Kidney epithelial cell (primary cell): ENCODE results near the gene WBP4. TPM values are rescaled to one million over a fixed set of nuclear protein-coding genes. Genes with fewer than 3 reads are reported as not detected.
"Not testable (repeated sequence)": the region's sequence is repeated elsewhere in the genome, so short reads cannot be mapped to it uniquely, and the experiment has no call there.

Experiments
- DNase-seq: peaks from one replicate; pipeline ENCODE4 v3.0.0-alpha.2; 2010; ENCODE audit warnings: low read depth
- H3K27me3 ChIP-seq: 2 replicates; pipeline ENCODE4 v1.6.0; 2011; ENCODE audit warnings: low read length; ENCODE audit not compliant: control insufficient read depth, insufficient read depth
- H3K36me3 ChIP-seq: 2 replicates; pipeline ENCODE4 v1.5.1; 2011; ENCODE audit warnings: low read length; ENCODE audit not compliant: control insufficient read depth, insufficient read depth
- H3K4me3 ChIP-seq: 2 replicates; pipeline ENCODE4 v1.5.1; 2011; ENCODE audit warnings: low read depth, mild to moderate bottlenecking, control low read depth, low read length
- CTCF ChIP-seq: IDR thresholded peaks from 2 replicates; pipeline ENCODE4 v1.5.1; 2011; ENCODE audit warnings: mild to moderate bottlenecking, moderate library complexity, low read length, control low read depth, inconsistent platforms; ENCODE audit not compliant: insufficient read depth, poor library complexity, severe bottlenecking
- total RNA-seq: library from RNA; depleted of rRNA; stranded (reverse); fragments of >200 nt; gene quantifications from 2 replicates; pipeline ENCODE4 v1.2.3, GENCODE V29; 2015

Gene WBP4
- total RNA-seq, 1 donor from 2014 or later = 13.8 TPM

DNA sequence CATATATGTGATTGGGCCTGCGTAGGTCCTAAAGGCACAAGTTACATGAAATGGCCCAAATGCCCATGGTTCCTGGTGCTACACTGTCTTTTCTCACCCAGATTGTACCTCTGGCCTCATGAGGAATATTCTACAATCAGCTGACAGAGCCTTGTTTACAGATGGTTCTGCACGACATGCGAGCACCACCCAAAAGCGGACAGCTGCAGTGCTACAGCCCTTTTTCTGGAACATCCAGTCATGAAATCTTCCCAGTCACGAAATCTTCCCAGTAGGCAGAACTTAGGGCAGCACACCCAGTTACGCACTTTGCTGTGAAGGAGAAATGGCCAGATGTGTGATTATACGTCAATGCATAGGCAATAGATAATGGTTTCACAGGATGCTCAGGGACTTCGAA lies 34.5 kb upstream of the WBP4 start:
- no peak for DNase-seq
- H3K36me3 ChIP-seq = no peaks in the 10 kb centered on the region
- no peak for TF ChIP-seq CTCF
- H3K4me3 ChIP-seq = no peak overlapping the region
- no peaks in the 10 kb centered on the region for H3K27me3 ChIP-seq

DNA sequence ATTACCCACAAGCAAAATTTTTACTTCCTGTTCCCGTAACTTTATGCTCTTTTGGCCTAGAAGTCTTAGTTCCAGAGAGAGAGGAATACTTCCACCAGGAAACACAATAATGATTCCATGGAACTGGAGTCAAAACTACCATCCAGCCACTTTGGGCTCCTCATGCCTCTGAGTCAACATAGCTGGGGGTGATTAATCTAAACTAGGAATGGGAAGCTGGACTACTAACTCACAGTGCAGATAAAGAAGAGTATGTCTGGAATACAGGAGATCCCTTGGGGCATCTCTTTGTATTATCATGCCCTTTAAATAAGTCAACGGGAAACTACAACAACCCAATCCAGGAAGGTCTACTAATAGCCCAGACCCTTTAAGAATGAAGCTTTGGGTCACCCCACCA lies 33.3 kb upstream of the WBP4 start:
- no peak overlapping the region for H3K4me3 ChIP-seq
- no peak for DNase-seq
- H3K36me3 ChIP-seq = no peaks in the 10 kb centered on the region
- TF ChIP-seq CTCF = no peak
- H3K27me3 ChIP-seq = no peaks in the 10 kb centered on the region

- Histone ChIP-seq H3K4me3 (no peak overlapping the region), H3K36me3 (no peaks in the 10 kb centered on the region), H3K27me3 (no peaks in the 10 kb centered on the region)
- no peak for DNase-seq
- TF ChIP-seq CTCF = no peak
These were observed 31.7 kb upstream of the WBP4 start for GRCh38 chr13:41029629-41030028.

- no peak overlapping the region for H3K4me3 ChIP-seq
- TF ChIP-seq CTCF = no peak
- H3K27me3 ChIP-seq = no peaks in the 10 kb centered on the region
- DNase-seq = no peak
- H3K36me3 ChIP-seq = no peaks in the 10 kb centered on the region
These were observed 28.5 kb upstream of the WBP4 start for GRCh38 chr13:41032691-41033376.

- no peaks in the 10 kb centered on the region for H3K27me3 ChIP-seq
- TF ChIP-seq CTCF = no peak
- DNase-seq = no peak
- no peak overlapping the region for H3K4me3 ChIP-seq
- H3K36me3 ChIP-seq = no peaks in the 10 kb centered on the region
These were observed 26.9 kb upstream of the WBP4 start for GRCh38 chr13:41034382-41034781.

GRCh38 chr13:41034881-41035280 lies 26.4 kb upstream of the WBP4 start:
- no peak for DNase-seq
- H3K4me3 ChIP-seq = no peak overlapping the region

GRCh38 chr13:41036557-41036956 lies 24.8 kb upstream of the WBP4 start:
- not testable (repeated sequence) for H3K27me3 ChIP-seq, DNase-seq, H3K4me3 ChIP-seq, H3K36me3 ChIP-seq

More at GRCh38 chr13:41034881-41035280, 26.4 kb upstream of the WBP4 start:
- no peaks in the 10 kb centered on the region for H3K36me3 ChIP-seq
- no peak for TF ChIP-seq CTCF
- no peaks in the 10 kb centered on the region for H3K27me3 ChIP-seq
